A549 (cell line): Measurements from ENCODE around the gene UMODL1. TPM values are rescaled to one million over a fixed set of nuclear protein-coding genes. Genes with fewer than 3 reads are reported as not detected.
"Not testable (repeated sequence)": the region's sequence is repeated elsewhere in the genome, so short reads cannot be mapped to it uniquely, and the experiment has no call there.

Experiments used
- ATAC-seq, 2 experiments: fragments of 200-7000 bp in 1 of 2; fragments of >200 bp in 1 of 2; cut with Nextera tagmentation in 1 of 2; cut with Tn5 transposase in 1 of 2; 3 replicates each; pipeline versions ENCODE4 v1.8.0 to v1.9.1; 2018 to 2020; ENCODE audit warnings: mild to moderate bottlenecking in 1 of 2, moderate library complexity in 1 of 2
- CTCF ChIA-PET: fragments of 300-600 bp; sonication (Branson Sonifier 250); formaldehyde crosslinking; extraction: SDS; loops from one replicate; lab custom pipeline; 2021; ENCODE audit warnings: antibody characterized with exemption, inconsistent platforms; lab: Yijun Ruan, JAX
- POLR2A ChIA-PET: fragments of 350-600 bp; formaldehyde crosslinking; extraction: SDS; loops from one replicate; lab custom pipeline; 2021; ENCODE audit warnings: antibody characterized with exemption, inconsistent platforms; lab: Yijun Ruan, JAX
- DNase-seq, 2 experiments: peaks; one replicate each; pipeline versions ENCODE4 v3.0.0 to v3.0.0-alpha.2; 2011 to 2016; ENCODE audit warnings: low read depth in 1 of 2, low spot score in 1 of 2
- FAIRE-seq: peaks from 2 replicates; lab custom pipeline; 2011; peaks lifted over from hg19 to GRCh38; lab: Jason Lieb, UNC
- H3K27ac ChIP-seq, 2 experiments: fragments of >200 bp; sonication (Bioruptor Twin); formaldehyde crosslinking; 3 replicates each; pipeline ENCODE4 v1.5.1; 2016 to 2017
- H3K4me1 ChIP-seq: fragments of >200 bp; sonication (Bioruptor Twin); formaldehyde crosslinking; 3 replicates; pipeline ENCODE4 v1.6.1; 2016
- H3K4me2 ChIP-seq: fragments of >200 bp; sonication (Bioruptor Twin); formaldehyde crosslinking; 3 replicates; pipeline ENCODE4 v1.6.1; 2016
- H3K4me3 ChIP-seq: fragments of >200 bp; sonication (Bioruptor Twin); formaldehyde crosslinking; 3 replicates; pipeline ENCODE4 v1.5.1; 2016
- H3K9me3 ChIP-seq: fragments of >200 bp; sonication (Bioruptor Twin); formaldehyde crosslinking; 3 replicates; pipeline ENCODE4 v1.6.1; 2016
- BHLHE40 ChIP-seq: IDR thresholded peaks from 2 replicates; pipeline ENCODE4 v1.6.1; 2012; ENCODE audit warnings: low read depth, low read length, inconsistent platforms
- CTCF ChIP-seq: fragments of >200 bp; sonication (Bioruptor Twin); formaldehyde crosslinking; IDR thresholded peaks from 3 replicates; pipeline ENCODE4 v1.5.1; 2016
- E2F6 ChIP-seq: IDR thresholded peaks from 2 replicates; pipeline ENCODE4 v1.6.1; 2012; ENCODE audit warnings: low read depth, borderline replicate concordance
- EP300 ChIP-seq, 2 experiments: fragments of >200 bp; sonication (Bioruptor Twin); formaldehyde crosslinking; IDR thresholded peaks; 2 replicates in 1 of 2; 3 replicates in 1 of 2; pipeline ENCODE4 v1.6.1; 2016 to 2017
- GATA3 ChIP-seq: IDR thresholded peaks from 2 replicates; pipeline ENCODE4 v1.6.1; 2012; ENCODE audit warnings: borderline replicate concordance
- HDAC2 ChIP-seq: fragments of 200-600 bp; sonication (generic); IDR thresholded peaks from 2 replicates; pipeline ENCODE4 v1.6.1; 2016
- HEYL ChIP-seq: fragments of 250-450 bp; sonication (Bioruptor Pico); IDR thresholded peaks from 2 replicates; pipeline ENCODE4 v1.8.0; 2021; ENCODE audit warnings: mild to moderate bottlenecking, moderate library complexity
- NR3C1 ChIP-seq: fragments of >200 bp; sonication (Bioruptor Twin); formaldehyde crosslinking; IDR thresholded peaks from 3 replicates; pipeline ENCODE4 v1.6.1; 2017
- POLR2A ChIP-seq: IDR thresholded peaks from 2 replicates; pipeline ENCODE4 v1.6.1; 2012; ENCODE audit warnings: mild to moderate bottlenecking, low read length
- RARB ChIP-seq: fragments of 250-450 bp; sonication (Bioruptor Pico); IDR thresholded peaks from 2 replicates; pipeline ENCODE4 v1.8.0; 2021; ENCODE audit warnings: mild to moderate bottlenecking, moderate library complexity
- RNF2 ChIP-seq: fragments of 200-600 bp; sonication (generic); IDR thresholded peaks from 2 replicates; pipeline ENCODE4 v1.6.1; 2016; ENCODE audit warnings: low read depth, mild to moderate bottlenecking, antibody characterized with exemption, moderate library complexity, borderline replicate concordance
- SMC3 ChIP-seq: fragments of >200 bp; sonication (Bioruptor Twin); formaldehyde crosslinking; IDR thresholded peaks from 3 replicates; pipeline ENCODE4 v1.6.1; 2018; ENCODE audit warnings: inconsistent platforms
- TP53 ChIP-seq: fragments of 250-450 bp; sonication (Bioruptor Pico); IDR thresholded peaks from 2 replicates; pipeline ENCODE4 v1.5.0; 2021; ENCODE audit warnings: mild to moderate bottlenecking, moderate library complexity
- WGBS: methylation state at CpG from one replicate; pipeline ENCODE4 v1.1.6; 2017; ENCODE audit errors: missing lambda C conversion rate; 5-methylcytosine and 5-hydroxymethylcytosine counted together
- polyA plus RNA-seq, 4 experiments: library from polyadenylated mRNA; depleted of rRNA in 3 of 4; stranded (reverse); fragments of >200 nt; fragmentation: RNase III in 1 of 4; extraction: RNeasy Plus Mini Kit Qiagen cat#74134 plus additional on column Dnase treatment in 1 of 4; gene quantifications; 2 replicates in 3 of 4; 3 replicates in 1 of 4; pipeline ENCODE4 v1.2.3, GENCODE V29; 2011 to 2017
- TF ChIP-seq, protein P1 (sequence below): fragments of 250-450 bp; sonication (Bioruptor Pico); IDR thresholded peaks from 2 replicates; pipeline ENCODE4 v1.5.0; 2021; ENCODE audit warnings: mild to moderate bottlenecking, moderate library complexity, borderline replicate concordance
- TF ChIP-seq, protein P2 (sequence below): fragments of >200 bp; sonication (Bioruptor Twin); formaldehyde crosslinking; IDR thresholded peaks from 3 replicates; pipeline ENCODE4 v1.6.1; 2016

The UMODL1 gene
- polyA plus RNA-seq, 2 of the 4 experiments (the other 2 are of a cell fraction): not detected

DNA sequence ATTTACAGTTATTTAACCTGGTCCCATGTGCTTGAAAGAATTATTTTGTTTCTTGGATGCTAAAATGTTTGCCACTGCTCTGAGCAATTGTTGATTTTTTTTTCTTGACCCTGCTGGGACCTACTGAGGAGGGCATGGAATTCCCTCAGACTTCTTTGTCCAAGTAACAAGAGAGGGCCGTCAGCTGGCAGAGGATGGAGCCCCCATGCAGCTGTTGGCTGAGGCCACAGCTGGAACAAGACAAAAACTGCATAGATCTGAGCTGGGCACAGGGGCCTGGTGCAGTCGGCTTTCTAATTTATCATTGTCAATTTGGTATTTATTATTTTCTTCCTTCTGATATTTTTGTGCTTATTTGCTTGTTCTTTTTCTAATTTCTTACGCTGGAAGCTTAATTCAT, 108.2 kb downstream of the UMODL1 start:
- H3K27ac ChIP-seq: no peak overlapping the region
- WGBS: 53% methylated on average over 3 of the region's 3 CpGs
- POLR2A ChIA-PET: no interaction called here
- H3K4me2 ChIP-seq: no peak overlapping the region
- TF ChIP-seq, protein P1, sequence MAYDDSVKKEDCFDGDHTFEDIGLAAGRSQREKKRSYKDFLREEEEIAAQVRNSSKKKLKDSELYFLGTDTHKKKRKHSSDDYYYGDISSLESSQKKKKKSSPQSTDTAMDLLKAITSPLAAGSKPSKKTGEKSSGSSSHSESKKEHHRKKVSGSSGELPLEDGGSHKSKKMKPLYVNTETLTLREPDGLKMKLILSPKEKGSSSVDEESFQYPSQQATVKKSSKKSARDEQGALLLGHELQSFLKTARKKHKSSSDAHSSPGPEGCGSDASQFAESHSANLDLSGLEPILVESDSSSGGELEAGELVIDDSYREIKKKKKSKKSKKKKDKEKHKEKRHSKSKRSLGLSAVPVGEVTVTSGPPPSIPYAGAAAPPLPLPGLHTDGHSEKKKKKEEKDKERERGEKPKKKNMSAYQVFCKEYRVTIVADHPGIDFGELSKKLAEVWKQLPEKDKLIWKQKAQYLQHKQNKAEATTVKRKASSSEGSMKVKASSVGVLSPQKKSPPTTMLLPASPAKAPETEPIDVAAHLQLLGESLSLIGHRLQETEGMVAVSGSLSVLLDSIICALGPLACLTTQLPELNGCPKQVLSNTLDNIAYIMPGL (CRISPR knock-in tag): no peak
- TF ChIP-seq RARB: no peak
- no peak for TF ChIP-seq EP300 (IDR thresholded peaks at IDR 0.05)
- TF ChIP-seq, protein P2, sequence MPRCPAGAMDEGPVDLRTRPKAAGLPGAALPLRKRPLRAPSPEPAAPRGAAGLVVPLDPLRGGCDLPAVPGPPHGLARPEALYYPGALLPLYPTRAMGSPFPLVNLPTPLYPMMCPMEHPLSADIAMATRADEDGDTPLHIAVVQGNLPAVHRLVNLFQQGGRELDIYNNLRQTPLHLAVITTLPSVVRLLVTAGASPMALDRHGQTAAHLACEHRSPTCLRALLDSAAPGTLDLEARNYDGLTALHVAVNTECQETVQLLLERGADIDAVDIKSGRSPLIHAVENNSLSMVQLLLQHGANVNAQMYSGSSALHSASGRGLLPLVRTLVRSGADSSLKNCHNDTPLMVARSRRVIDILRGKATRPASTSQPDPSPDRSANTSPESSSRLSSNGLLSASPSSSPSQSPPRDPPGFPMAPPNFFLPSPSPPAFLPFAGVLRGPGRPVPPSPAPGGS: no peak
- TF ChIP-seq BHLHE40: no peak
- no peak for TF ChIP-seq TP53 (CRISPR knock-in tag)
- no peak for ATAC-seq
- H3K4me3 ChIP-seq: no peak overlapping the region
- H3K9me3 ChIP-seq: no peaks in the 10 kb centered on the region
- no peaks in the 10 kb centered on the region for H3K4me1 ChIP-seq
- FAIRE-seq: no peak
- DNase-seq: no peak
- CTCF ChIA-PET: interaction anchor here (1.0 kb wide), 1 partner anchor 62 kb away, joined by 3 read pairs; no protein-coding TSS in a partner anchor

DNA sequence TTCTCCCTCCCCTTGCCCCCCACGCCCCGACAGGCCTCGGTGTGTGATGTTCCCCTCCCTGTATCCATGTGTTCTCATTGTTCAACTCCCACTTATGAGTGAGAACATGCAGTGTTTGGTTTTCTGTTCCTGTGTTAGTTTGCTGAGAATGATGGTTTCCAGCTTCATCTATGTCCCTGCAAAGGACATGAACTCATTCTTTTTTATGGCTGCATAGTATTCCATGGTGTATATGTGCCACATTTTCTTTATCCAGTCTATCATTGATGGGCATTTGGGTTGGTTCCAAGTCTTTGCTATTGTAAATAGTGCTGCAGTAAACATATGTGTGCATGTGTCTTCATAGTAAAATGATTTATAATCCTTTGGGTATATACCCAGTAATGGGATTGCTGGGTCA, 108.9 kb downstream of the UMODL1 start:
- WGBS: 90% methylated on average over 2 of the region's 3 CpGs
- FAIRE-seq, CTCF ChIA-PET, POLR2A ChIA-PET, H3K4me2 ChIP-seq, ATAC-seq, H3K4me3 ChIP-seq, H3K9me3 ChIP-seq, H3K27ac ChIP-seq, H3K4me1 ChIP-seq, DNase-seq: not testable (repeated sequence)

- Histone ChIP-seq H3K9me3 (no peaks in the 10 kb centered on the region), H3K4me1 (no peaks in the 10 kb centered on the region), H3K4me3 (no peak overlapping the region), H3K4me2 (no peak overlapping the region), H3K27ac (no peak overlapping the region)
- CTCF ChIA-PET: interaction anchor here (0.8 to 1.2 kb wide), 2 partner anchors 37 to 38 kb away, joined by 3 read pairs; no protein-coding TSS in a partner anchor
- no peak for DNase-seq
- WGBS: 40% methylated on average over 3 of the region's 4 CpGs
- TF ChIP-seq SMC3: no peak
- TF ChIP-seq NR3C1: no peak
- no peak for TF ChIP-seq RNF2
- TF ChIP-seq CTCF: no peak
- no peak for TF ChIP-seq GATA3
- no peak for TF ChIP-seq RARB
- no peak for TF ChIP-seq HDAC2
- no peak for TF ChIP-seq POLR2A
- TF ChIP-seq HEYL (CRISPR knock-in tag): no peak
- no peak for TF ChIP-seq E2F6
- no peak for FAIRE-seq
- POLR2A ChIA-PET: no interaction called here
- no peak for ATAC-seq
These were observed 111.7 kb downstream of the UMODL1 start for GRCh38 chr21:42182713-42183371.
